Measurements from ENCODE around the gene KRTAP10-5.

Gene KRTAP10-5

GRCh38 chr21:44548381-44548780 is 32.0 kb downstream of the KRTAP10-5 start:
- DNase-seq, result no peak

- DNase-seq, result no peak
These were observed 32.6 kb downstream of the KRTAP10-5 start for GRCh38 chr21:44547656-44548331.

- no peak for DNase-seq
These were observed 35.8 kb downstream of the KRTAP10-5 start for GRCh38 chr21:44544566-44544965.

- DNase-seq, result no peak
These were observed 37.7 kb downstream of the KRTAP10-5 start for GRCh38 chr21:44542716-44543115.

- no peak for DNase-seq
These were observed 39.6 kb downstream of the KRTAP10-5 start for GRCh38 chr21:44540741-44541288.

GRCh38 chr21:44539991-44540666 is 40.3 kb downstream of the KRTAP10-5 start, which contains the start of gene KRTAP10-1:
KRTAP10-1 (minus strand) TSS chr21:44540195; CDS start chr21:44540150, 45 bp downstream.
- no peak for DNase-seq

GRCh38 chr21:44539046-44539445 is 41.4 kb downstream of the KRTAP10-5 start:
- no peak for DNase-seq

- DNase-seq, result no peak
These were observed 42.2 kb downstream of the KRTAP10-5 start for GRCh38 chr21:44537930-44538911.

GRCh38 chr21:44535963-44536362 is 44.4 kb downstream of the KRTAP10-5 start:
- DNase-seq, result no peak

GRCh38 chr21:44534688-44535087 is 45.7 kb downstream of the KRTAP10-5 start:
- DNase-seq, result no peak

GRCh38 chr21:44533891-44534627 is 46.3 kb downstream of the KRTAP10-5 start:
- DNase-seq, result peak; percentile 15

- no peak for DNase-seq
These were observed 47.1 kb downstream of the KRTAP10-5 start for GRCh38 chr21:44533121-44533890.

GRCh38 chr21:44532712-44533111 is 47.7 kb downstream of the KRTAP10-5 start:
- DNase-seq, result no peak

GRCh38 chr21:44531606-44532564 is 48.5 kb downstream of the KRTAP10-5 start:
- no peak for DNase-seq

- no peak for DNase-seq
These were observed 49.4 kb downstream of the KRTAP10-5 start for GRCh38 chr21:44530903-44531605.

GRCh38 chr21:44530221-44530902 is 50.0 kb downstream of the KRTAP10-5 start:
- DNase-seq, result no peak

- no peak for DNase-seq
These were observed 50.8 kb downstream of the KRTAP10-5 start for GRCh38 chr21:44529503-44530125.
